ENCODE results near the gene AQP12B.

DNA sequence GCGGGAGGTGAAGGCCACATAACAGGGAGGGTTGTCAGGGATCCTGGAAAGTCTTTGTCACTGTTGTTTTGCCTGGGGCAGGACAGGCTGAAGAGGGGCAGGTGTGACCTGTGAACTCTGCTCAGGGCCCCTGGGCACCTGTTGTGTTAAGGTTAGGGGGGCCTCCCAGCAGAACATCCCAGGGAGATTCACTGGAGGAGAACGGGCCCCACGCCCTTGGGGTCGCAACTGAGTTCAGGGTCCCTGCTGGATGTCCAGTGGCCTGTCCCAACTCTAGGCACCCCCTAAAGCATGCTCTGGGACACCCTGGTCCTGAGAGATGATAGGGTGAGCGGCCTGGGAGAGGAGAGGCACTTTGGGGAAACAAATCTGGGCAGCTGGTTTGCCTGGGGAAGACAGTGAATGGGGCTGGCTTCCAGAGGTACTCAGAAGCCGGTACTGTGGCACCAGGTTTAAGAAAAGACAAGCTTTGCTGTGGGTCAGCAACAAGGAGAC is 34.5 kb downstream of the AQP12B start:
- TF ChIP-seq CTCF (IDR thresholded peaks at IDR 0.05) (no peak), ZFX (IDR thresholded peaks at IDR 0.05; ENCODE audit: borderline replicate concordance) (no peak)
